ENCODE data around the gene OGFOD3. TPM values are rescaled to one million over a fixed set of nuclear protein-coding genes. Genes with fewer than 3 reads are reported as not detected.

OGFOD3 gene
- total RNA-seq, 2 experiments from 2014 or later, result 27.1 to 30.5 TPM

DNA sequence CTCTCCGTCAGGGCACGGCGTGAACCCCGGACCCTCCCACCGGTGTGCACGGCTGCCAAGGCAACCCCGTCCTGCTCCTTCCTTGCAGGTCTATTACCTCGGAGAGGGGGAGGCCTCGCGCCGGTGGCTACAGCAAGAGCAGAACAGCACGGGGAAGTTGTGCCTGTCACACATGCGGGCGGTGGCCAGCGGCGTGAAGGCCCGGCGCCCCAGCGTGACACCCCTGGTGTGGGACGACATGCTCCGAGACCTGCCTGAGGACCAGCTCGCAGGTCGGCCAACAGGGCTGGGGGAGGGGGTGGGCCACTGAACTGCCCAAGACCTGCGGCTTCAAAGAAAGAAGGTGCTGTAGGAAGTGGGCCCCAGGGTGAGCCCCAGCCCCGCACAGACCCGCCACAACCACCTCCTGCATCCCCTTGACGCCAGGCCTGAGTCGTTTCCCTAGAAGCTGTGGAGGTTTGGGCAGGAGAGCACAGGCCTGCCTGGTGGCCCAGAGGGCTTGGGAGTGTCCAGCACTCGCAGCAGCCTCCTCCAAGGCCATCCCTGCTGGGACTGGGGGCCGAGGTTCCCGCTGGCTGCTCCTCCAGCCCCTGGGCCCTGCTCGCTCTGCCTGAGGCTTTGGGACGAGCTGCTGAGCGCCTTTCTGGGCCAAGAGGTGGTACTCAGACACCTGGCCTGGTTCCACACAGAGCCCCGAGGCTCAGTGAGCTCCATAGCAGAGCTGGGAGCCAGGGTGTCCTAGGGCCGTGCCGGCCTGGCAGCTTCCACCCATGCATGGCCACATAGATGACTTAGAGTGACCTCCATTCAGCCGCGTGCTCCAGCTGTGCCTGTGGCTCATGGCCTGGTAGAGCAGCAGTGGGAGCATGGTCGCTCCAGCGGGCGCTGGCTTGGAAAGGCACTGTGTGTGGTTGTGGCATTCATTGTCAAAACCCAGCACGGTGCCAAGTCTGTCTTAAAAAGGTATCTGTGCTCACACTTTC lies 17.5 kb upstream of the OGFOD3 start:
- CTCF ChIA-PET, result interaction anchor here (1.1 to 1.9 kb wide), 2 partner anchors 11 to 18 kb away, joined by 4 to 5 read pairs; partner anchors contain the start of gene HEXD
- no peak for DNase-seq
- no peaks in the 10 kb centered on the region for H3K9me3 Mint-ChIP-seq (ENCODE audit: low read depth)

DNA sequence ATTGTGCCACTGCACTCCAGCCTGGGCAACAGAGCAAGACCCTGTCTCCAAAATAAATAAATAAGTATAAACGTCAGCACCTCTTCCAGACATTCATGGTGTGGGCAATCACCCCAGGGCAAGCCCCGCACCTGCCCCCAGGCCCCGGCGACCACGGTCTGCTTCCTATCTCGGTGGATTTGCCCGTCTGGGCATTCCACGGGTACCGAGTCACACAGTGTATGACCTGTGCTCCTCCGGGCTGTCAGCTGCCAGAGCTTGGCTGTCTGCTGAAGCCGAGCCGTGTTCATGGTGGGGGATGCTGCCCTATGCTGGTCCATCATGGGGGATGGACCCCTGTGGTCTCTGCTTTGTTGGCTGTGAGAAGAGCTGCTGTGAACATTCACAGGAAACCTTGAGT lies 16.7 kb upstream of the OGFOD3 start:
- Mint-ChIP-seq H3K27me3 (no peaks in the 10 kb centered on the region), H3K27ac (peak overlapping the region; percentile 59), H3K36me3 (peaks cover 3% of the 10 kb centered on the region), H3K4me3 (no peak overlapping the region), H3K9me3 (ENCODE audit: low read depth) (no peaks in the 10 kb centered on the region), H3K4me1 (peaks cover 17% of the 10 kb centered on the region)
- CTCF ChIA-PET, result interaction anchor here (1.9 to 2.3 kb wide), 2 partner anchors 10 to 18 kb away, joined by 5 to 7 read pairs; partner anchors contain the start of gene HEXD
- DNase-seq, result no peak
- ATAC-seq, result no peak

More for the DNA sequence above, 17.5 kb upstream of the OGFOD3 start:
- Mint-ChIP-seq H3K4me1 (peaks cover 12% of the 10 kb centered on the region), H3K27me3 (no peaks in the 10 kb centered on the region), H3K27ac (no peak overlapping the region), H3K36me3 (no peaks in the 10 kb centered on the region), H3K4me3 (no peak overlapping the region)
- ATAC-seq, result no peak

DNA sequence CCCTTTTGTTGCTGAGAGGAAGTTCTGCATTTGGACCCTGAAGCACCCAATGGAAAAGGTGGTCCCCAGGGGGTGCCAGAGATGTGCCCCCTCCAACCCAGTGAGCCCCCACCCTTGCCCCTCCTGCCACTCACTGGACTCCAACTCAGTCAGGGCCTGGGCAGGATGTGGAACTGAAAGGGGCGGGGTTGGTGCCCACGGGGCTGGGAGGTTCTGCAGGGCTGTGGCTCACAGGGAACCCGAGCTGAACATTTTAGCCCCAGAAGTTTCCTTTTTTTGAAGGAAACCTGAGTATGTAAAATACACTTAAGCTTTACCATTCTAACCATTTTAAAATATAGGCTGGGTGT lies 15.8 kb upstream of the OGFOD3 start:
- CTCF ChIA-PET, result interaction anchor here (2.3 kb wide), 1 partner anchor 10 kb away, joined by 7 read pairs; no protein-coding TSS in a partner anchor
- DNase-seq (peak; percentile 78), ATAC-seq (peak; percentile 77)
- H3K36me3 Mint-ChIP-seq, result peaks cover 5% of the 10 kb centered on the region
- peaks cover 26% of the 10 kb centered on the region for H3K4me1 Mint-ChIP-seq
- H3K9me3 Mint-ChIP-seq (ENCODE audit: low read depth), result no peaks in the 10 kb centered on the region
- H3K4me3 Mint-ChIP-seq, result no peak overlapping the region
- peak overlapping the region; percentile 64 for H3K27ac Mint-ChIP-seq
- H3K27me3 Mint-ChIP-seq, result no peaks in the 10 kb centered on the region

- peaks cover 5% of the 10 kb centered on the region for H3K36me3 Mint-ChIP-seq
- H3K9me3 Mint-ChIP-seq (ENCODE audit: low read depth), result no peaks in the 10 kb centered on the region
- CTCF ChIA-PET, result interaction anchor here (2.3 kb wide), 1 partner anchor 9 kb away, joined by 7 read pairs; no protein-coding TSS in a partner anchor
- peaks cover 31% of the 10 kb centered on the region for H3K4me1 Mint-ChIP-seq
- DNase-seq (no peak), ATAC-seq (no peak)
- peak overlapping the region; percentile 28 for H3K27ac Mint-ChIP-seq
- no peak overlapping the region for H3K4me3 Mint-ChIP-seq
- H3K27me3 Mint-ChIP-seq, result no peaks in the 10 kb centered on the region
Observed at GRCh38 chr17:82433560-82434215, 15.3 kb upstream of the OGFOD3 start.

DNA sequence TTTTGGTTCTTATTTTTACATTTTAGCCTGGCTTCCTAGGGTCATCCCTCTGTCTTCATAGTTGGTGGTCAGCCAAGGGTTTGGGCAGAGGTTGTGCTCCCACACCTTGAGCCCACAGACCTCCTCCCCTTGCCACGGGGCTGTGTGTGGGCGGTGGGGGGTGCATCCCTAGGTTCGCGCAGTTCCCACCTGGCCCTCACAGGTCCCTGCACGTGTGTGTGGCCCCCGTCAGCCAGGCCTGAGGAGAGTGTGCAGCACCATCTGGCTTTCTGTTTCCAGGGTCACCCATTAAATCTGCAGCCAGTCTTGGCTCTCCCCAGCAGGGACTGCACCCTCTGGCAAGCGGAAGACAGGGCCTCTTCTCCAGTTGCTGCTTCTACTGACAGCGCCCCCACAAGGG lies 13.6 kb upstream of the OGFOD3 start:
- no peaks in the 10 kb centered on the region for H3K27me3 Mint-ChIP-seq
- CTCF ChIA-PET, result no interaction called here
- peaks cover 9% of the 10 kb centered on the region for H3K36me3 Mint-ChIP-seq
- peaks cover 33% of the 10 kb centered on the region for H3K4me1 Mint-ChIP-seq
- DNase-seq (no peak), ATAC-seq (no peak)
- H3K9me3 Mint-ChIP-seq (ENCODE audit: low read depth), result no peaks in the 10 kb centered on the region
- no peak overlapping the region for H3K4me3 Mint-ChIP-seq
- H3K27ac Mint-ChIP-seq, result no peak overlapping the region

DNA sequence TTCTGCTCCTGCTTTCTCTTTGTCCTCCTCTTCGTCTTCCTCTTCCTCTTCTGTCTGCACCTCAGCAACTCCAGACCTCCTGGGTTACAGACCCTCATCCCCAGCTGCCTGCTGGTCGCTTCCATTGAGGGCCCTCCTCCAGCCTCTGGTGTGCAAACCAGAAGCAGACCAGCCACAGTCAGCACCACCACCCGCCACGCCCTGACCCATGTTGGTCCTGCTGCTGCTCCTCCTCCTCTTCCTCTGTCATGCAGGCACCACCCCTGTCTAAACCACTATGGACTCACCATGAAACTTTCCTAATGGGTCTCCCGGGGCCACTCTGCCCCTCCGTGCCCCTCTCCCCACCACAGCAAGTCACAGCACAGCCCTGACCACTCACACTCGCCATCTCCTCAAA lies 11.4 kb upstream of the OGFOD3 start:
- peaks cover 27% of the 10 kb centered on the region for H3K4me1 Mint-ChIP-seq
- peak overlapping the region; percentile 71 for H3K27ac Mint-ChIP-seq
- H3K27me3 Mint-ChIP-seq, result no peaks in the 10 kb centered on the region
- H3K36me3 Mint-ChIP-seq, result peaks cover 13% of the 10 kb centered on the region
- CTCF ChIA-PET, result interaction anchor here (1.4 to 1.5 kb wide), 2 partner anchors 15 to 22 kb away, joined by 3 read pairs; no protein-coding TSS in a partner anchor
- DNase-seq (no peak), ATAC-seq (no peak)
- H3K4me3 Mint-ChIP-seq, result peak overlapping the region; percentile 16
- no peaks in the 10 kb centered on the region for H3K9me3 Mint-ChIP-seq (ENCODE audit: low read depth)

DNA sequence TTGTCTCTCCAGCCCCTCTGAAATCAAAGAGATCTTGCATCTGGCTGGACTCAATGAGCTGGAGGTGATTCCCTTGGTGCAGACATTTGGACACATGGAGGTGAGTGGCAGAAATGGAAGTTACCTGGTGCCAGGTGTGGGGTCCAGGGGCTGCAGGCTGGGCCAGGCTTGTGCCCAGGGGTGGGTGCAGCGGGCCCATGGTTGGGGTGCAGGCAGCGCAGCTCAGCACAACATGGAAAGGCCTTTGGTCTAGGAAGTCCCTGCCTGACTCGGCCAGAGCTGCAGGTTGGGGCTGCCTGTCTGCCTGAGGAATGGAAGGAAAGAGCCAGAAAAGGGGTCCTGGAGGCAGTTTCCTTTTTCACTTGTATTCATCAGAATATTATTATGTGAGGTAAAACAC lies 10.2 kb upstream of the OGFOD3 start:
- peak overlapping the region; percentile 71 for H3K27ac Mint-ChIP-seq

GRCh38 chr17:82424863-82425159 lies 6.4 kb upstream of the OGFOD3 start:
- H3K27me3 Mint-ChIP-seq, result no peaks in the 10 kb centered on the region
- H3K36me3 Mint-ChIP-seq, result peaks cover 34% of the 10 kb centered on the region

More for the DNA sequence above, 10.2 kb upstream of the OGFOD3 start:
- H3K36me3 Mint-ChIP-seq, result peaks cover 15% of the 10 kb centered on the region
- no peaks in the 10 kb centered on the region for H3K27me3 Mint-ChIP-seq
- H3K9me3 Mint-ChIP-seq (ENCODE audit: low read depth), result no peaks in the 10 kb centered on the region
- ATAC-seq (no peak), DNase-seq (no peak)
- no peak overlapping the region for H3K4me3 Mint-ChIP-seq
- CTCF ChIA-PET, result interaction anchor here (1.2 to 1.4 kb wide), 2 partner anchors 9 to 21 kb away, joined by 3 to 7 read pairs; no protein-coding TSS in a partner anchor
- H3K4me1 Mint-ChIP-seq, result peaks cover 24% of the 10 kb centered on the region

DNA sequence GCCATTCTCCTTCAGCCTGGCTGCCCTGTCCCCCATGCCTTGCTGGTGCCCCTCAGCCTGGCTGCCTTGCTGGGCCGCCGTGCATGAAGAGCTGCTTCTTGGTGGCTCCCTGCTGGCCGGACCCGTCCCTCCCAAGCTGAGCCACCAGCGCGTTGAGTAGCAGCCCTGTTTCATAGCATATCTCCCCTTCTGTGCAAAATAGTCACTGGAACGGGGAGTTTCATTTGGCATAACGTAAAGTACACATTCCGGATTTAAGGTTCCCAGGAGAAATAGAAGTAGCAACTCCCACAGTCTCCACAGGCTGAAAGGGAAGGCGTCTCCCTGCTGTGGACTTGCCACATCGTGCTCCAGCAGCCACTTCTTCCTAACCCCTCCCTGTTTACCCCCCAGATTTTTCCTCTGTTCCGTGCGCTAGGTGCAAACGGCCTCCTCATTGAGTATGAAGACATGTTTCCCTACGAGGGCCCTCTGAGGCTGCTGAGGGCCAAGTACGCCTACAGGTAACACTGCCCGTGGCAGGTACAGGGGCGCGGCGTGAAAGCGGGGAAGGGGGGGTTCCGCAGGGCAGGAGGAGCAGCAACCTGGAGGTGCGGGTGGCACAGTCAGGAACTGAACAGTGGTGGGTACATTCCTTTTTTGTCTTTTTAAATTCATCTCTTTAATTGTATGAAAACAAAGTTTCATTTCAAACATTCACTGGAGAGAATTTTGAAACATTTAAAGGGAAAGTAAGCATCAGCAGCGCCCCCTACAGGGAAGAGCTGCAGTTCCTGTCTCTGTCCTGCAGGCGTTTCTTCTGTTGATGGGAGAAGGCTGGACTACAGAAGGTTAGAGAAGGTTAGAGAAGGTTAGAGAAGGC lies 5.8 kb upstream of the OGFOD3 start:
- ATAC-seq, result peak; percentile 59

More at GRCh38 chr17:82424863-82425159, 6.4 kb upstream of the OGFOD3 start:
- peaks cover 26% of the 10 kb centered on the region for H3K4me1 Mint-ChIP-seq
- no peak for DNase-seq
- no peaks in the 10 kb centered on the region for H3K9me3 Mint-ChIP-seq (ENCODE audit: low read depth)
- H3K4me3 Mint-ChIP-seq, result no peak overlapping the region
- peak overlapping the region; percentile 35 for H3K27ac Mint-ChIP-seq
- peak; percentile 24 for ATAC-seq
- CTCF ChIA-PET, result interaction anchor here (0.6 to 3.0 kb wide), 16 partner anchors 9 to 304 kb away, joined by 3 to 12 read pairs (median 3); partner anchors contain the start of gene FOXK2

DNA sequence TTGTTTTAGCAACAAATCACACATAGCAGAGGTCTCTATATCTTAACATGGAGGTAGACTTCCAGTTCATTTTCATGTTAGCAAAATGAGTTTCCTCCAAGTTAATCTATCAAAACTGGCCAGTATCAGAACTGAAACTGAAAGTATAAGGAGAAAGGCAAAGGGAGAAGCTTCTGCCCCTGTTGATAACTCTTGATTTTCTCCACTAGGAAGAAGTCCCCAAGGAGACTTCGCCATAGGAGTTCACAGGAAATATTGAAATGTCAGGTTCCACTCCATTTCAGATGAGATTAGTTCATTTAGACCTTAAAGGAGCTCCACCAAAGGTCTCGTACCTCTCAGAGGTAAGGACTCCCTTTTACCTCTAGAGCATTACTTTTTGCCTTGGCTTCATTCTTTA lies 1.2 kb upstream of the OGFOD3 start:
- Mint-ChIP-seq H3K36me3 (peaks cover 23% of the 10 kb centered on the region), H3K27me3 (no peaks in the 10 kb centered on the region), H3K4me3 (peak overlapping the region; percentile 80), H3K4me1 (peaks cover 24% of the 10 kb centered on the region), H3K27ac (peak overlapping the region; percentile 89), H3K9me3 (ENCODE audit: low read depth) (no peaks in the 10 kb centered on the region)
- ATAC-seq (no peak), DNase-seq (no peak)
- CTCF ChIA-PET, result interaction anchor here (0.8 to 1.6 kb wide), 9 partner anchors 8 to 220 kb away, joined by 3 to 6 read pairs (median 3); partner anchors contain the start of gene TEX19

More for the DNA sequence above, 5.8 kb upstream of the OGFOD3 start:
- DNase-seq, result peak; percentile 74
- H3K27me3 Mint-ChIP-seq, result no peaks in the 10 kb centered on the region
- H3K9me3 Mint-ChIP-seq (ENCODE audit: low read depth), result no peaks in the 10 kb centered on the region
- H3K27ac Mint-ChIP-seq, result peak overlapping the region; percentile 35
- H3K36me3 Mint-ChIP-seq, result peaks cover 33% of the 10 kb centered on the region
- H3K4me1 Mint-ChIP-seq, result peaks cover 26% of the 10 kb centered on the region
- no peak overlapping the region for H3K4me3 Mint-ChIP-seq
- CTCF ChIA-PET, result interaction anchor here (0.6 to 3.0 kb wide), 16 partner anchors 8 to 304 kb away, joined by 3 to 12 read pairs (median 3); partner anchors contain the start of gene FOXK2

DNA sequence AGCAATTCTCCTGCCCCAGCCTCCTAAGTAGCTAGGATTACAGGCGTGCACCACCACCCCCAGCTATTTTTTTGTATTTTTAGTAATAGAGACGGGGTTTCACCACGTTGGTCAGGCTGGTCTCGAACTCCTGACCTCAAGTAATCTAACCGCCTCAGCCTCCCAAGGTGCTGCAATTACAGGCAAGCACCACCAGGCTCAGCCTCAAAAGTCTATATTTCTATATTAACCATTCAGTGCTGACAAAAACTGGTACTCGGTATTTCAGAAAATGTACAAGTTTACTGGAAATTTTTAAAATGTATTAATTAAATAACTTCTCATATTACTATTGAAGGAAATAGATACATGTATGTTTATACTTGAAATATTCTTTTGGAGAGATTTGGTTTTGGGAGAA lies 1.6 kb downstream of the OGFOD3 start:
- Mint-ChIP-seq H3K27me3 (no peaks in the 10 kb centered on the region), H3K27ac (no peak overlapping the region), H3K4me1 (peaks cover 25% of the 10 kb centered on the region), H3K9me3 (ENCODE audit: low read depth) (no peaks in the 10 kb centered on the region), H3K4me3 (no peak overlapping the region), H3K36me3 (peaks cover 16% of the 10 kb centered on the region)
- ATAC-seq (no peak), DNase-seq (no peak)
- CTCF ChIA-PET, result interaction anchor here (0.7 to 1.7 kb wide), 8 partner anchors 8 to 387 kb away, joined by 3 to 7 read pairs (median 3); partner anchors contain the start of gene CSNK1D

GRCh38 chr17:82416264-82416663 lies 2.1 kb downstream of the OGFOD3 start:
- Mint-ChIP-seq H3K27me3 (no peaks in the 10 kb centered on the region), H3K27ac (no peak overlapping the region), H3K9me3 (ENCODE audit: low read depth) (no peaks in the 10 kb centered on the region), H3K36me3 (peaks cover 14% of the 10 kb centered on the region), H3K4me3 (no peak overlapping the region), H3K4me1 (peaks cover 25% of the 10 kb centered on the region)
- no peak for DNase-seq
- no peak for ATAC-seq
- CTCF ChIA-PET, result interaction anchor here (0.9 to 3.1 kb wide), 5 partner anchors 8 to 253 kb away, joined by 3 to 16 read pairs (median 3); partner anchors contain the start of gene CSNK1D

Measured in activated CD8-positive, alpha-beta memory T cell treated with anti-CD3 and anti-CD28 coated beads, Interleukin-2, amount 10 ng/mL, durations not matched to agents 7 days and 5 days (primary cell).